GM21737 (cell line): ENCODE results near the gene SH3BP5L.

ENCODE experiments used
- ATAC-seq: cut with Tn5 transposase; IDR thresholded peaks from one replicate; pipeline ENCODE4 v1.9.1; 2021; ENCODE audit warnings: mild to moderate bottlenecking, moderate library complexity; ENCODE audit not compliant: unreplicated experiment

SH3BP5L gene

DNA sequence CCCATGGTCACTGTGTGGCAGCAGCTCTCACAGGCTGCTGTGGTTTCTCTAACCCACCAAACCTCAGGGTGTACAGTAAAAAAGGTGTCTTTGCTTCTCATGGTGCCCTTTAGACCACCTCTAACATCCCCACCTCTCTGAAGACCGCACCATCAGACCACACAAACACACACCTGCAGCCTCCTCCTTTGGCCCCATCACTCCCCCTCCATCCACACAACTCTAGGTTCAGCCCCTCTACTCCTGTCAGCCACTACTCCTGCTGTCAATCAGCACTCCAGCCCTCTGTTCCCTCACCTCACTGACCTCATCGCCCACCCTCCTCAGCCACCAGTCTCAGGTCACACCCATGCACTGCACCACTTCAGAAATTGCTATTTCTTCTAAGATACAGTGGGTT is 25.7 kb upstream of the SH3BP5L start:
- no peak for ATAC-seq

DNA sequence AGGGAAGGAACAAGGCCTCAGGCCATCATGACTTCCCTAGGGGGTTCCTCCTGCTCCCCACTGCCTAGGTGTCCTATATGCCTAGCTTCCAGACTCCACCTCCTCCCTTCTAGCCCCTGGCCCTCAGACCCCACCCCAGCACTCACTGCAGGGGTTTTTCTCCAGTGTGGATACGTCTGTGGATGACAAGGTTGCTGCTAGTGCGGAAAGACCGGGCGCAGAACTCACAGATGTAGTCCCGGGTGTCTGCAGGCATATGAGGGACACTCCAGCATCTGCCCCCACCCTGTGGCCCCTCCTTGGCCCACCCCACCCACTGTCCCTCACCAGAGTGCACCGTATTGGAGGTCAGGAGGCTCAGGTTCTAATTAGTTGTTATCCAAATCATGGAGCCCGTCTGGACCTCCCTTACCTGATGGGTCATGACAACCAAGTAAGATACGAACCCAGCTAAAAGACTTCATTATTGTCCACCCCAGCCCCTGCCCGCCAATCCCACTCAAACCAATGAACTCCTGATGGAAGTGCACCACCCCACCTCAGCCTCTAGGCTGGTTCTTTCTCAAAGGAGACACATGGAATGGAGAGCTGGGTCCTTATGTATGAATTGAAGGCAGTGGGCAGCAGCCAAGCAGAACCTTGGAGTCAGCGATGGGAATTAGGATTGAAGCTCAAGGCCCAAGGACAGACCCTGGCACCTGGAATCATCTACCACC is 25.0 kb upstream of the SH3BP5L start:
- ATAC-seq = no peak

DNA sequence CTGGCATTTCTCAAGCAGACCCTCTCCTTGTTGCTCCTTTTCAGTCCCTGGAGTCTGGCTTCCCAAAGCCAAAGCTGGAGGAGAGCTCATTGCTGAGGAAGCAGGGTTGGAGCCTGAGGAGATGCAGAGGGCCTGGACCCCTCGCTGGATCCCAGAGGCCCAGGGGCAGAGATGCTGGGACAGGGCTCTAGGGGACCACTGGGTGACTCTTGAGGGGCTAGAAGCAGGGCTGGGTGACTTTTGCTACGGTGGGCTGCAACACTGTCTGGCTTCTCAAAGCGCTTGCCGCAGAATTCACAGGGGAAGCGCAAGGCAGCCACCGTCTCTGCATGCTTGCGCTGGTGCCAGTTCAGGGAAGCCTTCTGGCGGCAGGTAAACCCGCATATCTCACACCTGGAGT is 24.4 kb upstream of the SH3BP5L start:
- no peak for ATAC-seq

DNA sequence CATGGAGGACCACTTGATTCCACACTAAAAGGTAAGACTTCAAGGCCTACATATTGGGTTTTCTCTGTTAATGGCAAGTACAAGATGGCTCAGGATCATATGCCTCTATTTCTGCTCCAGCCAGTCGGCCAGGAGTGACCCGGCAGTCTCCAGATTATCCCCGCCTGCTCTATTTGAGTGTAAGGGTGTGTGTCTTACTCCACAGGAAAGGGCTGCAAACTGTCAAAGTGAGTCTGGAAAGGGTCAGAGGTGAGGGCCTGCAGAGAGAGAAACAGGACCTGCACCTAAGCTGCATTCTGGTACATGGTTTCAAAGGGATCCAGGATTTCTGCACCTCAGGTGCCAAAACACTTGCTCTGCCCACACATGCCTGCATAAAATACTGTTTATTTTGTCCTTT is 23.9 kb upstream of the SH3BP5L start:
- ATAC-seq = no peak

DNA sequence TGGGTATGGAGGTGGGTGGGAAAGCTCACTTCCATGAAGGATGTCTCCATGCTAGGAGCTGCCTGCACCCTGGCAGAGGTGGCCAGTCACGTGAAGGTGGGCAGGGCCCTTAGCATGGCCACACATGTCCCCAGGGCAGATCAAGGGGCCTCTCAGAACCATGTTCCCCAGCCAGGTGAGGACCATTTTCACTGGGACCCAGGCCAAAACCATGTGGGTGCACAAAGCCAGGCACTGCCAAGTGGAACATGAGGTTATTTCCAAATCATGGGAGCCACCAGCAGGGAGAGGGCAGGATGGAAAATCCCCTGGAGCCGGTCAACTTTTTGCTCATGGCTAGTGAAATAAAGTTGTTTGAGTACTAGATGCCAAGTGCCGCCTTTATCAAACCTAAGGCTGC is 23.4 kb upstream of the SH3BP5L start:
- no peak for ATAC-seq

DNA sequence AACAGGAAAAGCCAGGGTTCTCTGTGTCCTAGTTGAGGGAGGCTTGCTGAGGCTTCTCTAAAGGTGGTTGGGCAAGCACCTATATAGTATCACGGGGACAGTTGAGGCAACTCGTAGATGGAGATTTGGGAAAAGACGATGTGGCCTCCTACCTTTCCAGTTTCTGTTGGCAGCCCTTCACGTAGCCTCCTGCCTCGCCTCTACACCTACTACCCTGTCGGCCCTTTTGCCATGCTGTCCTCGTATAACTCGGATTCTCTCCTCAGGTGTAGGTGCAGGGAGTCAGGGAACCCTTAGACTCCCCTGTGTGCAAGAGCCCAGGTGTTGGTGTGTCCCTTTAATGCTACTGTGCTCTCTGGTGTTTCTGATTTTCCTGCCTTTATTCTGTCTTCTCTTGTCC is 22.9 kb upstream of the SH3BP5L start:
- no peak for ATAC-seq

- ATAC-seq = no peak
These were observed 22.3 kb upstream of the SH3BP5L start for GRCh38 chr1:248847956-248848561.

GRCh38 chr1:248847181-248847955 is 21.7 kb upstream of the SH3BP5L start:
- no peak for ATAC-seq

DNA sequence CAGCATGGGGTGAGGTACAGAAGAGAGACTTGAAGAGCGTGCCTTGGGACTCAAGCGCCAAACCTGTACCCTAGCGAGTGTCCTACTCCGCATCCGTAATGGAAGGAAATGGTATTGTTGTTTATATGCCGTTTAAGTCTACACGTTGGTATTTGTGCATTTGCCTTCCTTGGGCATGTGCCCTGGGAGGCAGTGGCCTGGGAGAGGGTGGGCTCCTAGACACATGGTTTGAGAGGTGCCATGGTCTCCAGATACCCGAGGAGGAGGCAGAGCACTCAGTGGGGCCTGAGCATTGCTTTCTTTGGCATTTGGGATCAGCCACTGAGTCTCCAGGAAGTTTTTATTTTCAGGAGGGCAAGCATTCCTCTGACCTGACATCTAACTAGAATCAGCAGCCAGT is 18.8 kb upstream of the SH3BP5L start:
- no peak for ATAC-seq

DNA sequence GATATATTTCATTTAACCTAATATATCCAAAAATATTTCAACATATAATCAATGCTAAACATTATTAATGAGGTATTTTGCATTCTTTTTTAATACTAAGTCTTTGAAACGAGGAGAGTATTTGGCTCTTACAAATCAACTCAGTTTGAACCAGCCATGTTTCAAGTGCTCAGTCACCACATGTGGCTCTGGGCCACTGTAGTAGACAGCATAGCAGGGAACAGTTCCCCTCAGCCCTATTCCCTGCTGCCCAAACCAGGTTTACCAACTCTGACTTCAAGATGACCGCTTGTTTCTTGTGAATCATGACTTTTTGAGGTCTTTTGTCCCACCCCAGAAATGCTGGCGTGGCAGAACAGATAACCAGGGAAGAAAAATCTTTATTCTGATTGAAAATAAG is 18.0 kb upstream of the SH3BP5L start:
- no peak for ATAC-seq

DNA sequence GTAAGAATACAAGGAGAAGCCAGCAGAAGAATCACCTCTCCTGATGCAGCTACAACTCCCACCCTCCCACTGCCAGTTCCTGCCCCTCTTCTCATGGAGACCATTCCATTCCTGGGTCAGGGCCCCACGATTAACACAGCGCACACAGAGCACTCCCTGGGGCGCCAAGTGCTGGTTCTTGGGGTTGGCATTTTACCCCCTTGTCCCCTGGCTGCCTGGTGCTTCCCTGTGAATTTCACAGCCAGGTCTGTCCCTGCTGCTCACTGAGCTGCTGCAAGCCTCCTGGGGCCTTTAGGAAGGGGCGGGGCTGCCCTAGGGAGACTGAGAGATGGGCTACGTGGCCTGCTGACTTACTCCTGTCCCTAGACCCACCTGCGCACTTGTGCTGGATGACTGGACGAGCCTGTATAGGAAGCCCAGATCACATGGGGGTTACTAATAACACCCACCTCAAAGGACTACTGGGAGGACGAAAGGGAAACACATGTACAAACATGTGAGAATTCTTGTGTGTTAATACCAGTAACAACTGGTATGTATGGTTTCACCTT is 17.1 kb upstream of the SH3BP5L start:
- no peak for ATAC-seq

DNA sequence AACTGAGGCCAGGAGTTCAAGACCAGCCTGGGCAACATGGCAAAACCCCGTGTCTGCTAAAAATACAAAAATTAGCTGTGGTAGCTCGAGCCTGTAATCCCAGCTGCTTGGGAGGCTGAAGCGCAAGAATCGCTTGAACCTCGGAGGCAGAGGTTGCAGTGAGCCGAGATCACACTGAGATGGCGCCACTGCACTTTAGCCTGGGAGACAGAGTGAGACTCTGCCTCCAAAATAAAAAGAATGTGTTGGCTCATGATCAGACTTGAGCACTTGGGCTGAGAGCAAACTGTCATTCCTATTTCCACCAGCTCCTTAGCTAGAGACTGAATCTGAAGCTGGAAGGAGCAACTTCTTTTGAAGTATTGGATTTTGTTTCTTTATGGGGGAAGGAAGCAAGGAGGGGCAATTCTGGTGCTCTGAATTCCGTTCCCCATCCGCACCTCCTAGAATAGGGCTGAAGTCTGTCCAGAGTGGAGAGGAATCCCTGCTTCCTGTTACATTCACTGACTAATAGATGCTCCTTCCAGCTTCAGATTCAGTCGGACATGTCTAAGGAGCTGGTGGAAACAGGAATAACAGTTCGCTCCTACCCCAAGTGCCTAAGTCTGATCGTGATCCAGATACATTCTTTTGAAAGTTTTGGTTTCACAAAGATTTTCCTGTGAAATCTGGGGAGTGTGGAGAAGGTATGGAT is 16.1 kb upstream of the SH3BP5L start:
- no peak for ATAC-seq

GRCh38 chr1:248840946-248841345 is 15.2 kb upstream of the SH3BP5L start:
- no peak for ATAC-seq

DNA sequence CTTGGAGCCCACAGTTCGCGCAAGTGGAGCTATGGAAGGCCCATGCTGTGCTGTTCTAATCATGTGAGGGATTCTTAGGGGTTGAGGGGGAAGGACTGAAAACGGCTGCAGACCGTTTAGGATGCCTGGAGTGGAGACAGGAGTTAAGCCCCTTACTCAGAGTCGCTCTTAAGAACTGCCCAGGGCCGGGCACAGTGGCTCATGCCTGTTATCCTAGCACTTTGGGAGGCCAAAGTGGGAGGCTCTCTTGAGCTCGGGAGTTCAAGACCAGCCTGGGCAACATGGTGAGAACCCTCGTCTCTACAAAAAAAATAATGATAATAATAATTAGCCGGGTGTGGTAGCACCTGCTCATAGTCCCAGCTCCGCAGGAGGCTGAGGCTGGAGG is 13.4 kb upstream of the SH3BP5L start:
- no peak for ATAC-seq

- ATAC-seq = peak; percentile 58
These were observed 12.8 kb upstream of the SH3BP5L start for GRCh38 chr1:248838357-248839167.

DNA sequence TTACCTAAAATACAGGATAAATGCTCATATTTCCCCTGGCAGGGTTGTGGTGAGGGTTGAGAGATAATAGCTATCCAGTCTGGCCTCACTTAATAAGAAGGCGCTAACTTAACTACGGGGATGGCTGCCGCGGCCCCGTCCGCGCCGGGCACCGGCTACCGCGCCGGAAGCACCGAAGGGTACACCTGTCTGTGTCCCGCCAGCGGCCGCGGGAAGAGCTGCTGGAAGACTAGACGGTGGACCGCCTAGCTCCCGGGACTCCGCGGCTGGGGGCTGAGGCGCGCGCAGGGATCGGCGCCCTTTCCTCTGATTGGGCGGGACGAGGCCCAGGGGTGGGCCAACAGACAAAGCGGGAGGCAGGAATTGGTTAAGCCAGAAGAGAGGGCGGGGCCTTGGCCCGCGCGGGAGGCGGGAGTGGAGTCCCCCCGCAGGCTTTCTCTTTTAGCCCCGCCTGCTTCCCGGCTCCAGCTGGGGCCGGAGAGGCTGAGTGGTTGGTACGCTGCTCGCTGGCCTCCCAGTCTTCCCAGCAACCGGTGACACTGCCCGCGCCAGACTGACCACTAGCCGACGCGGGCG is 12.2 kb upstream of the SH3BP5L start, which contains the start of gene ZNF672:
ZNF672 (plus strand) TSS at position 444 of the 576 bp plus-strand sequence. CDS start 9,051 bp downstream, outside the sequence.
- ATAC-seq = peak; percentile 86

- no peak for ATAC-seq
These were observed 11.5 kb upstream of the SH3BP5L start for GRCh38 chr1:248837045-248837780.

DNA sequence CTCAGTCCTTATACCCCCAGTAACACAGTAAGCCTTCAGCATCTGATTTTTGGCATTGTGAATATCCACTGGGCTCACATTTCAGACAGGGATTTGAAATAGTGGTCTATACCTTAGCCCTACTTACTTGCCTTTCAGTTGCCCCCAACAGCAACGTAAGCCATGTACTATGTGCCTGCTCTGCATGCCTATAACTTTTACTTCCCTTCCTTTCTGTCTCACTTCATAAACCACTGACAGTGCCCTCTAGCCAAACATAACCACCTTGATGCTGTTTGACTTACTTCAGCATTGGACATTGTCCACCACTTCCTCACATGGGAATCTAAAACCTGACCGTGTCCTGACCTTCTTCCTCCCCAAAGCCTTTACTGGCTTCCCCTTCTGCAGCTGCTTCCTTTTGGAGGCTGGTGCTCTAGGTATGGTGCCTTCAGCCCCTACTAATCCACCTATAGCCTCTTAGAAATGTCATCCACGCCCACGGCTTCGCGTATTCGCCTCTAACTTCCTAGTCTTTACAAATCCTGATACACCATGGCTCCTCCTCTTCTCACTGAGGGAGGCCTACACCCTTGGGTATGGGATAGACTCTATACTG is 8.7 kb upstream of the SH3BP5L start:
- ATAC-seq = no peak

- no peak for ATAC-seq
These were observed 6.1 kb upstream of the SH3BP5L start for GRCh38 chr1:248831842-248832241.
